GM13976 (cell line): Measurements from ENCODE around the gene HMGCLL1.

Experiments
- DNase-seq: peaks from one replicate; pipeline ENCODE4 v3.0.0; 2012; ENCODE audit warnings: low spot score
- in situ Hi-C: fragments of 300-500 bp; cut with MboI; formaldehyde crosslinking; loops from one replicate; pipeline ENCODE4 v1.12.0; 2022; ENCODE audit warnings: low sequenced_read_pairs, mixed read lengths, inconsistent platforms; ENCODE audit not compliant: unreplicated experiment
- TF ChIP-seq, protein P1 (sequence below): IDR thresholded peaks from 2 replicates; pipeline ENCODE4 v1.5.1; 2012; ENCODE audit warnings: borderline replicate concordance, mild to moderate bottlenecking; ENCODE audit not compliant: insufficient read depth; ENCODE audit errors: extremely low read depth, missing control alignments, control extremely low read depth

Gene HMGCLL1

DNA sequence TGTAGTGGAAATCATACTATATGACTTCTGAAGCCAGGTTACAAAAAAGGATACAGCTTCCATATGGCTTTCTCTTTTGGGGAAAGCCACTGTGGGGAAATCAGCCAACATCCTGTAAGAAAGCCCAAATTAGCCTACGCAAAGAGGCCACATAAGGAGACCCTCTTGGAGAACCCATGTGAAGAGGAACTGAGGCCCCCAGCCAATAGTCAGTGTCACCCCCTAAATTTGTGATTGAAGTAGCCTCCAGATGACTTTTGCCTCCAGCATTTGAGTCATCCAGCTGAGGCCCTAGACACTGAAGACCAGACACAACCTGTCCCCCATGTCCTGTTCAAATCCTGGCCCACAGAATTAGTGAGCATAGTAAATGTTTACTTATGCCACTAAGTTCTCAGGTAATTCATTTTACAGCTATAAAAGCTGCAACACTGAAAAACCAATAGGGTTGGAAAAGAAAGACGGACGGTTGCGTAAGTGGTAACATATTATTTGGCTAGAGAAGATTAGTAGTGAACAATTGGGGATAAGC is 60.4 kb downstream of the HMGCLL1 start:
- in situ Hi-C loops: no loop called here
- DNase-seq: no peak
- TF ChIP-seq, protein P1, sequence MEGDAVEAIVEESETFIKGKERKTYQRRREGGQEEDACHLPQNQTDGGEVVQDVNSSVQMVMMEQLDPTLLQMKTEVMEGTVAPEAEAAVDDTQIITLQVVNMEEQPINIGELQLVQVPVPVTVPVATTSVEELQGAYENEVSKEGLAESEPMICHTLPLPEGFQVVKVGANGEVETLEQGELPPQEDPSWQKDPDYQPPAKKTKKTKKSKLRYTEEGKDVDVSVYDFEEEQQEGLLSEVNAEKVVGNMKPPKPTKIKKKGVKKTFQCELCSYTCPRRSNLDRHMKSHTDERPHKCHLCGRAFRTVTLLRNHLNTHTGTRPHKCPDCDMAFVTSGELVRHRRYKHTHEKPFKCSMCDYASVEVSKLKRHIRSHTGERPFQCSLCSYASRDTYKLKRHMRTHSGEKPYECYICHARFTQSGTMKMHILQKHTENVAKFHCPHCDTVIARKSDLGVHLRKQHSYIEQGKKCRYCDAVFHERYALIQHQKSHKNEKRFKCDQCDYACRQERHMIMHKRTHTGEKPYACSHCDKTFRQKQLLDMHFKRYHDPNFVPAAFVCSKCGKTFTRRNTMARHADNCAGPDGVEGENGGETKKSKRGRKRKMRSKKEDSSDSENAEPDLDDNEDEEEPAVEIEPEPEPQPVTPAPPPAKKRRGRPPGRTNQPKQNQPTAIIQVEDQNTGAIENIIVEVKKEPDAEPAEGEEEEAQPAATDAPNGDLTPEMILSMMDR: no peak

DNA sequence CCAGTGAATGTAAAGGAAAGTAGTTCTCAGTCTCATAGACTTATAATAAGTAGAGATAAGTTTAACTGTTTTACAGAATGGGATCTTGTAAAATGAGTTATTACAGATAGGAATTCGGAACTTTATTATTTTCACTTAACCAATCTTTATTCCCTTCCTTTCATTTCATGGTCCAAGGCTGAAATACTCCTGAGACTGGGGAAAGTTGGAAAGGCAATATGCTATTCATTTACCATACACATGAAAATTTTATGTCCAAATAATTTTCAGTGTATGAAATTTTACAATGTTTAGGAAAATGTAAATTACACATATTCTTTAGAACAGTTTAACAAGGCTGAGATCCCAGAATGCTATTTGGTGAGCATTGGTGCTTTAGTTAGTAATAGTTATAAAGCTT is 62.3 kb downstream of the HMGCLL1 start:
- in situ Hi-C loops: no loop called here
- no peak for DNase-seq
- TF ChIP-seq, protein P1: no peak

DNA sequence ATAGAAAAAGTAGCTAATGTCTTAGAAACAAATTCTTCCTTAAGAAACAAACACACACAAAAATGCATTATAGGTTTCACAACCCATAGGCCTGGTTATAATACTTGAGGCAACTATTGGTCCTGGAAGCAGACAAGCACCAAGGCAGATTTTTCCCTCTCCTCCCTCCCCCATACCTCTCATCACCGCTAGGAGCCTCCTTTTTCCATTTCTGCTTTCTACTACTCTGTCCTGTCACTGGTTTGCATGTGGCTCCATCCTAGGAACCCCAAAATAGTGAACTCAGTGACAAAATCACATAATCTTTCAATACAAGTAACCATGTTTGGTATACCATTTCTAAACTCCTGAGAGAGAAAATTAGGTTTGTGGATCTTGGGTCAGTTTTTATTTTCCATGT is 66.1 kb downstream of the HMGCLL1 start:
- in situ Hi-C loops: no loop called here
- DNase-seq: no peak

DNA sequence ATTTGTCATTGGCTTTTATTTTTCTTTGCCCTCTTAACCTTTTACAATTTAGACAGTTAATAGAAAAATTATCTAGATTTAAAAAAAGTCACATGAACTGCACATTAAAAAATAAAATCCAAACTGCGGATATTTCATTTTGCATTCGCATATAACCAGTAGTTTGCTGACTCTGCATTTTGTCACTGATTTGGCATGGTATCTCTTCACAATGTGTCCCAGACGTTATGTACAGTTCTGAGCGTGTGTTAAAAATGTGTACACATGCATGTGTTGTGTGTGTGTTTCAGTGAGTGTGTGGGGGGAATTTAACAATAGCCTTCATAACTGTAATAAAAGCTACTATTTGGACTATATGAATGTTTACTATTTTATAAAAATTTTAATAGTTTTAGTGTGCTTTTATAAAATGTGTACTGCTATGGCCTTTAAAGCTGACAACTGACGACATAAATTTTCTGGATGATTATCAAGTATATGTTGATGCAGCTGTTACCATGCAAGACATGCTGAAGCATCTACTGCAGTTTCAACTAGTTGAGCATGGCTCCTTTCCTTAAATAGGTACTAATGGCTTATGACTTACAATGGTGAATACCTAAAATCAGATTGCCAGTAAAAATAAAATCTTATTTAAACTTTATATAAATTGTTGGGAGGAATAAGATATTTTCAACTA is 67.7 kb downstream of the HMGCLL1 start:
- in situ Hi-C loops: no loop called here
- no peak for DNase-seq
- TF ChIP-seq, protein P1: no peak

More for the DNA sequence above, 66.1 kb downstream of the HMGCLL1 start:
- TF ChIP-seq, protein P1: no peak

DNA sequence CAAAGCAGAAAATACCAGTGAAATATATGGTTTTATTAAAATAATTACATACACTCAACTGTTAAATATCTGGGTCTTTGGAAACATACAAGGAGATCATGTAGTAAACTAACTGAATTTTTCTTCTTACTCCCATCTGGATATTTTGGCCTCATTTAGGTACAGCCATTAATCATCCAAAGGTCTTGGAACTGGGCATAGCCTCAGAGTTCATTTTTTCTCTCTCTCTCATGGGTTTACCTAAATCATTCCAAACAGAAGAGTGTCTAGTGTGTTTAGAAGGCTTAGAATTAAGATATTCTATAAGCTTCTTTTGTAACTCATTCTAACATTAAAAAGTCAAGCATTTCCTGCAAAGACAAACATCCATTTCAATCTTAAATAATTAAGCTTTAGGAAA is 79.4 kb downstream of the HMGCLL1 start:
- TF ChIP-seq, protein P1: no peak
- in situ Hi-C loops: no loop called here
- DNase-seq: no peak

DNA sequence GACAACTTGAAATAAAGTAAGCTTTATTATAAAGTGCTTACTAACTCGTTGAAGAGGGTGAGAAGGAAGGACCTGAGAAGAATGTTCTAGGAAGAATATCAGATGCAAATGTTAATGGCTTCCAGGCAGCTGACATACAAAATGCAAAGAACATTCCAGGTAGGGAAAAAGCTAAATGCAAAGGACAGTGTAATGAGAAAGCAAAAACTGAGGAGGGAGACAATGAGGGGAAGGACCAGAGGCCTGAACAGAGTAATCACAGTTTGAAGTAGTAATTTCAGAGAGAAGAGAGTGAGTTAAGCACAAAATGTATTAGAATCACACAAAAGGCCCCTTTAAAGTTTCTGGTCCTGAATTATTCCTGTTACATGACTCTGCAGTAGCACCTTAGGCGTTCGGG is 81.3 kb downstream of the HMGCLL1 start:
- no peak for DNase-seq
- in situ Hi-C loops: no loop called here
- TF ChIP-seq, protein P1: no peak
